ENCODE measurements around the gene DDX19B.
"Not testable (repeated sequence)": the region's sequence is repeated elsewhere in the genome, so short reads cannot be mapped to it uniquely, and the experiment has no call there.

Gene DDX19B

GRCh38 chr16:70258065-70258464 lies 40.9 kb upstream of the DDX19B start:
- WGBS = 99% methylated on average over 14 of the region's 14 CpGs
- no peak for DNase-seq
- Histone ChIP-seq H3K27me3 (ENCODE audit: control insufficient read depth in 1 of 2, insufficient read depth in 1 of 2, low read length in 2 of 2) (no peaks in the 10 kb centered on the region), H3K27ac (ENCODE audit: low read length, poor library complexity, severe bottlenecking) (no peak overlapping the region), H2BK120ac (ENCODE audit: low read depth, low read length) (no peak overlapping the region), H3K79me1 (replicated peaks; ENCODE audit: low read length, poor library complexity, severe bottlenecking) (peaks cover 25% of the 10 kb centered on the region), H2BK15ac (ENCODE audit: low read depth, poor library complexity, severe bottlenecking) (no peak overlapping the region), H2BK5ac (ENCODE audit: low read depth, low read length, poor library complexity, severe bottlenecking) (no peak overlapping the region), H3K9me3 (ENCODE audit: control insufficient read depth, low read length) (no peaks in the 10 kb centered on the region), H2AFZ (ENCODE audit: low read depth, low read length) (no peak overlapping the region), H3K4ac (ENCODE audit: low read depth in 1 of 2, low read length in 2 of 2) (no peak overlapping the region), H2AK5ac (ENCODE audit: low read length, severe bottlenecking) (no peak overlapping the region), H3K18ac (ENCODE audit: low read depth in 1 of 2, low read length in 2 of 2) (no peak overlapping the region), H3K23ac (ENCODE audit: low read length in 2 of 2) (no peak overlapping the region), H3K14ac (ENCODE audit: low read length in 2 of 2) (no peak overlapping the region), H4K91ac (ENCODE audit: low read length) (no peak overlapping the region), H3K4me3 (ENCODE audit: insufficient read depth in 1 of 2, low read depth in 1 of 2, low read length in 2 of 2) (no peak overlapping the region), H3K9ac (ENCODE audit: low read length) (no peak overlapping the region), H4K8ac (ENCODE audit: low read length) (no peak overlapping the region), H3K4me2 (ENCODE audit: low read length, poor library complexity, severe bottlenecking) (no peak overlapping the region), H3K36me3 (ENCODE audit: control insufficient read depth in 1 of 2, insufficient read depth in 2 of 2, low read depth in 1 of 2, low read length in 2 of 2) (peaks cover 86 to 88% of the 10 kb centered on the region in 2 experiments), H3K4me1 (ENCODE audit: control insufficient read depth, insufficient read depth, low read depth, low read length) (peaks cover 11% of the 10 kb centered on the region), H2BK12ac (ENCODE audit: low read length in 2 of 2) (no peak overlapping the region)

- Histone ChIP-seq H3K27me3 (ENCODE audit: control insufficient read depth in 1 of 2, insufficient read depth in 1 of 2, low read length in 2 of 2) (no peaks in the 10 kb centered on the region), H4K8ac (ENCODE audit: low read length) (no peak overlapping the region), H2BK12ac (ENCODE audit: low read length in 2 of 2) (no peak overlapping the region), H2BK15ac (ENCODE audit: low read depth, poor library complexity, severe bottlenecking) (no peak overlapping the region), H3K4me1 (ENCODE audit: control insufficient read depth, insufficient read depth, low read depth, low read length) (peaks cover 10% of the 10 kb centered on the region), H3K79me1 (replicated peaks; ENCODE audit: low read length, poor library complexity, severe bottlenecking) (peaks cover 21% of the 10 kb centered on the region), H3K27ac (ENCODE audit: low read length, poor library complexity, severe bottlenecking) (no peak overlapping the region), H3K36me3 (ENCODE audit: control insufficient read depth in 1 of 2, insufficient read depth in 2 of 2, low read depth in 1 of 2, low read length in 2 of 2) (peaks cover 86 to 88% of the 10 kb centered on the region in 2 experiments), H4K91ac (ENCODE audit: low read length) (no peak overlapping the region), H3K18ac (ENCODE audit: low read depth in 1 of 2, low read length in 2 of 2) (no peak overlapping the region), H3K14ac (ENCODE audit: low read length in 2 of 2) (no peak overlapping the region), H3K23ac (ENCODE audit: low read length in 2 of 2) (no peak overlapping the region), H3K4me2 (ENCODE audit: low read length, poor library complexity, severe bottlenecking) (no peak overlapping the region), H2AK5ac (ENCODE audit: low read length, severe bottlenecking) (no peak overlapping the region), H2BK5ac (ENCODE audit: low read depth, low read length, poor library complexity, severe bottlenecking) (no peak overlapping the region), H3K4ac (ENCODE audit: low read depth in 1 of 2, low read length in 2 of 2) (no peak overlapping the region), H2BK120ac (ENCODE audit: low read depth, low read length) (no peak overlapping the region), H3K9me3 (ENCODE audit: control insufficient read depth, low read length) (no peaks in the 10 kb centered on the region), H3K9ac (ENCODE audit: low read length) (no peak overlapping the region), H2AFZ (ENCODE audit: low read depth, low read length) (no peak overlapping the region), H3K4me3 (ENCODE audit: insufficient read depth in 1 of 2, low read depth in 1 of 2, low read length in 2 of 2) (no peak overlapping the region)
- WGBS = 99% methylated on average over 10 of the region's 10 CpGs
- no peak for DNase-seq
Measured at GRCh38 chr16:70258946-70259345, 40.0 kb upstream of the DDX19B start.

DNA sequence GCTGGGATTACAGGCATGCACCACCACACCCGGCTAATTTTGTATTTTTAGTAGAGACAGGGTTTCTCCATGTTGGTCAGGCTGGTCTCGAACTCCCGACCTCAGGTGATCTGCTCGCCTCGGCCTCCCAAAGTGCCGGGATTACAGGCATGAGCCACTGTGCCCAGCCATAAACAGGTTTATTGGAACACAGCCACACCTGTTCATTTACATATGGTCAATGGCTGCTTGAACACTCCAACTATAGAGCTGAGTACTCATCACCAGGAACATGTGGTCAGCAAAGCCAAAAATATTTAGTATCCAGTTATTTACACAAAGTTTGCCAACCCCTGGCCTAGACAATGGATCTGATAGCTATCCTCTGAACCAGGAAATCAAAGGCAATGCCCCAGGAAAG lies 39.1 kb upstream of the DDX19B start:
- H3K14ac ChIP-seq (ENCODE audit: low read length in 2 of 2); H3K4ac ChIP-seq (ENCODE audit: low read depth in 1 of 2, low read length in 2 of 2); H3K27ac ChIP-seq (ENCODE audit: low read length, poor library complexity, severe bottlenecking); H4K8ac ChIP-seq (ENCODE audit: low read length); H2AK5ac ChIP-seq (ENCODE audit: low read length, severe bottlenecking); H3K18ac ChIP-seq (ENCODE audit: low read depth in 1 of 2, low read length in 2 of 2); DNase-seq; H3K4me3 ChIP-seq (ENCODE audit: insufficient read depth in 1 of 2, low read depth in 1 of 2, low read length in 2 of 2); H3K27me3 ChIP-seq (ENCODE audit: control insufficient read depth in 1 of 2, insufficient read depth in 1 of 2, low read length in 2 of 2); H2BK15ac ChIP-seq (ENCODE audit: low read depth, poor library complexity, severe bottlenecking); H3K4me1 ChIP-seq (ENCODE audit: control insufficient read depth, insufficient read depth, low read depth, low read length); H3K9me3 ChIP-seq (ENCODE audit: control insufficient read depth, low read length); H3K4me2 ChIP-seq (ENCODE audit: low read length, poor library complexity, severe bottlenecking); H2BK12ac ChIP-seq (ENCODE audit: low read length in 2 of 2); H2BK5ac ChIP-seq (ENCODE audit: low read depth, low read length, poor library complexity, severe bottlenecking); H4K91ac ChIP-seq (ENCODE audit: low read length); H2BK120ac ChIP-seq (ENCODE audit: low read depth, low read length); H3K23ac ChIP-seq (ENCODE audit: low read length in 2 of 2); H3K9ac ChIP-seq (ENCODE audit: low read length); H2AFZ ChIP-seq (ENCODE audit: low read depth, low read length): not testable (repeated sequence)
- 96% methylated on average over 5 of the region's 6 CpGs for WGBS
- H3K36me3 ChIP-seq (ENCODE audit: control insufficient read depth in 1 of 2, insufficient read depth in 2 of 2, low read depth in 1 of 2, low read length in 2 of 2) = peaks cover 86 to 88% of the 10 kb centered on the region in 2 experiments
- H3K79me1 ChIP-seq (replicated peaks; ENCODE audit: low read length, poor library complexity, severe bottlenecking) = peaks cover 21% of the 10 kb centered on the region

- H3K14ac ChIP-seq (ENCODE audit: low read length in 2 of 2) = no peak overlapping the region
- no peaks in the 10 kb centered on the region for H3K27me3 ChIP-seq (ENCODE audit: control insufficient read depth in 1 of 2, insufficient read depth in 1 of 2, low read length in 2 of 2)
- no peaks in the 10 kb centered on the region for H3K4me1 ChIP-seq (ENCODE audit: control insufficient read depth, insufficient read depth, low read depth, low read length)
- no peak overlapping the region for H3K27ac ChIP-seq (ENCODE audit: low read length, poor library complexity, severe bottlenecking)
- H2BK12ac ChIP-seq (ENCODE audit: low read length in 2 of 2) = no peak overlapping the region
- H3K4ac ChIP-seq (ENCODE audit: low read depth in 1 of 2, low read length in 2 of 2) = no peak overlapping the region
- peaks cover 82 to 90% of the 10 kb centered on the region in 2 experiments for H3K36me3 ChIP-seq (ENCODE audit: control insufficient read depth in 1 of 2, insufficient read depth in 2 of 2, low read depth in 1 of 2, low read length in 2 of 2)
- H4K91ac ChIP-seq (ENCODE audit: low read length) = no peak overlapping the region
- H2BK15ac ChIP-seq (ENCODE audit: low read depth, poor library complexity, severe bottlenecking) = no peak overlapping the region
- no peak overlapping the region for H3K4me3 ChIP-seq (ENCODE audit: insufficient read depth in 1 of 2, low read depth in 1 of 2, low read length in 2 of 2)
- no peak overlapping the region for H3K4me2 ChIP-seq (ENCODE audit: low read length, poor library complexity, severe bottlenecking)
- no peak overlapping the region for H4K8ac ChIP-seq (ENCODE audit: low read length)
- no peak overlapping the region for H3K9ac ChIP-seq (ENCODE audit: low read length)
- H3K79me1 ChIP-seq (replicated peaks; ENCODE audit: low read length, poor library complexity, severe bottlenecking) = peaks cover 18% of the 10 kb centered on the region
- no peak overlapping the region for H2AK5ac ChIP-seq (ENCODE audit: low read length, severe bottlenecking)
- no peak overlapping the region for H2AFZ ChIP-seq (ENCODE audit: low read depth, low read length)
- H3K9me3 ChIP-seq (ENCODE audit: control insufficient read depth, low read length) = no peaks in the 10 kb centered on the region
- DNase-seq = peak; percentile 56
- no peak overlapping the region for H3K23ac ChIP-seq (ENCODE audit: low read length in 2 of 2)
- no peak overlapping the region for H2BK120ac ChIP-seq (ENCODE audit: low read depth, low read length)
- WGBS = 64% methylated on average over 6 of the region's 6 CpGs
- no peak overlapping the region for H2BK5ac ChIP-seq (ENCODE audit: low read depth, low read length, poor library complexity, severe bottlenecking)
- H3K18ac ChIP-seq (ENCODE audit: low read depth in 1 of 2, low read length in 2 of 2) = no peak overlapping the region
Measured at GRCh38 chr16:70267516-70267915, 31.5 kb upstream of the DDX19B start.

All from mesenchymal stem cell (in vitro differentiated cells and primary cell).